Activated T-cell treated with anti-CD3 and anti-CD28 coated beads for 24 hours (primary cell): ENCODE results near the gene ANKRD62.

Source experiments
- DNase-seq: peaks from one replicate; pipeline ENCODE4 v3.0.0-alpha.2; 2020; ENCODE audit warnings: low read depth

The ANKRD62 gene

DNA sequence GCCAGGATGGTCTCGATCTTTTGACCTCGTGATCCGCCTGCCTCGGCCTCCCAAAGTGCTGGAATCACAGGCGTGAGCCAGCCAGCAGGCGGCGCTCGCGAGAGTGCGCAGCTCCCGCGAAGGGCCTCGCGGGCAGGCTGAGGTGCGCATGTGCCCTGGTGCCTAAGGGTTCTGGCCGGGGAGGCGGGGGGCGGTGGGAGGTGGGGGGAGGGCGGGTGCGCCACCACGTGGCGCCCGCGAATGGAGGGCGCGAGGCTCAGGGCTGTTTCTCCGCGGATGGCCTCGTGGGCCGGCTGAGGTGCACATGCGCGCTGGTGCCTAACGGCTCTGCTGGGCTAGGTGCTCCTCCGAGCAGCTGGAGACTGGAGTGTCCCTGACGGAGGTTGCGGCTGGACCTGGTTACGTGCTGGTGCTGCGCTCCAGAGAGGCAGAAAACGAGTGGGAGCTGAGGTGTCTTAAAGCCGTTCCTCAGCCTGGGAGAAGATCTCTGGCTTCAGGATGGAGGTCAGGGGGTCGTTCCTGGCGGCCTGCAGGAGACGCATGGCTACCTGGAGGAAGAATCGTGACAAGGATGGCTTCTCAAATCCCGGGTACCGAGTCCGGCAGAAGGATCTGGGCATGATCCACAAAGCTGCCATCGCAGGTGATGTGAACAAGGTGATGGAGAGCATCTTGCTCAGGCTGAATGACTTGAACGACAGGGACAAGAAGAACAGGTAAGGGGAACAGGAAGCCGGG, at the start of gene ANKRD62:
Gene ANKRD62, plus strand, starts transcription at position 324 of the 738 bp plus-strand sequence. Its CDS starts 175 bp downstream, at position 499.
- no peak for DNase-seq

DNA sequence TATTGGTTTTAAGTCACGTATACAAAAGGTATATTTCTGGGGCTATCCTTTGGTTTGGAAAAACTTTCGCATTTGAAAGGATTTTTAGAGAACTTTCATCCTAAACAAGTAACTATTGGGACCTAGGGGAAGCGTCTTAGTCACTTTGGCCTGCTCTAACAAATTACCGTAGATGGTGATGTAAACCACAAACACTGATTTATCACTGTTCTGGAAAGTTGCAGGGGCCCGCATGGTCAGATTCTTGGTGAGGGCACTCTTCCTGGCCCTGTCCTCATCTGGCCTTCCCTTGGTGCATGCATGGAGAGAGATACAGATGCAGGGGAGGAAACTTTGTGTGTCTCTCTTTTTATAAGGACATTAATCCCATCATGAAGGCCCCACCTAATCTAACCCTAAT, 49.1 kb upstream of the ANKRD62 start:
- no peak for DNase-seq

GRCh38 chr18:12046046-12046750, 47.4 kb upstream of the ANKRD62 start:
- DNase-seq, result no peak

DNA sequence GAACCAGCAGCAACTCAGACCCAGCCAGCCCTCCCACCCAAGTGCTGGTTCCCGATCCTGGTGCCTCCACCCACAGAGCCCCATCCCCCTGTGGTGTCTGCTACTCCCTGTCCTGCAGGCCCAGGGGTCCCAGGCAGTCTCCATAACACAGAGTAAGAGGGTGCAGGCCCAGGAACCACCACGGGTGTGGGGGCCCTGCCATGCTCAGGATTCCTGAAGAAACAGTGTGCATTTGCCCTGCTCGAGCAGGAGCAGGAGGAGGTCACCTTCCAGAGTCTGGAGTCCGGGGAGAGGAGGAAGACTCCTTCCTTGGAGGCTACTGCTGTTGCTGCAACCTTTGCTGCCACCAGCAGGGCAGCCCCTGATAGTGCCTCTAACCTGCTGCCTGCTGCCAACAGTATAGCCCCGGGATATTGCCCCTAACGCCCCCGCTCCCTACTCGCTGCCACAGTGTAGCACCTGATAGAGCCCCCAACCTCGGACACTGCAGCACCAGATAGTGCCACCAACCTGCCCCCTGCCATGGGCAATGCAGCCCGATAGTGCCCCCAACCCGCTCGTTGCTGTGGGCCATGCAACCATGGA, 46.8 kb upstream of the ANKRD62 start:
- no peak for DNase-seq

DNA sequence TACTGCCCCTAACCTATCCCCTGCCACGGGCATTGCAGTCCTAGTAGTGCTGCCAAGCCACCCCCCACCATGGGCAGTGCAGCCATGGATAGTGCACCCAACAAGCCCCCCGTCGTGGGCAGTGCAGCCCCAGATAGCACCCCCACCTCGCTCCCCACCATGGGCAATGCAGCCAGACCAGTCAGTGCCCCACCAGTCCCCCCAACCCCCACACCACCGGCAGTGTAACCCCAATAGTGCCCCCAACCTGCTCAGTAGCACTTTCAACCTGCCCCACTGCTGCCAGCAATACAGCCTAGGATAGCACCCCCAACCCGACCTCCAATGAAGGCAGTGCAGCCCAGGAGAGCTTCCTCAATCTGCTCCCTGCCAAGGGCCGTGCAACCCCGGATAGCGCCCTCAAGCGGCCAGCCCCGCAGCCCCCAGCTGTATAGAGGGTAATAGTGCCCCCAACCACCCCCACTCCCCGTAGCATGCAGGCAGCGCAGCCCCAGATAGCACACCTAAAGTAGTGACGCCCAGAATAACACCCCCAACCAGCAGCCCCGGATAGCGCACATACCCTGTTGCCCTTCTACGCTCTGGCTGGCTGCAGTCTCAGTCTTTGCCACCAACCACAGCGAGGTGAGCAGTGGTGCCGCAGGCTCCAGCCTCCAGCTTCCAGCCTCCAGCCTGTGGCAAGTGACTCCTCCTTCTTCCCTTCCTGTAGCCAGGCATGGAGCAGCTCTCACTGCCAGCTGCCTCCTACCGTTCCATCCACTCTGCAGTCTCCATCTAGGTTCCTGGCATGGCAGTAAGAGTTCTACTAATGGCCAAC, 45.4 kb upstream of the ANKRD62 start:
- DNase-seq, result no peak

- DNase-seq, result no peak
Measured at GRCh38 chr18:12048827-12049175, 44.8 kb upstream of the ANKRD62 start.

- no peak for DNase-seq
Measured at GRCh38 chr18:12049978-12050811, 43.4 kb upstream of the ANKRD62 start.

- DNase-seq, result no peak
Measured at GRCh38 chr18:12052866-12053265, 40.8 kb upstream of the ANKRD62 start.

DNA sequence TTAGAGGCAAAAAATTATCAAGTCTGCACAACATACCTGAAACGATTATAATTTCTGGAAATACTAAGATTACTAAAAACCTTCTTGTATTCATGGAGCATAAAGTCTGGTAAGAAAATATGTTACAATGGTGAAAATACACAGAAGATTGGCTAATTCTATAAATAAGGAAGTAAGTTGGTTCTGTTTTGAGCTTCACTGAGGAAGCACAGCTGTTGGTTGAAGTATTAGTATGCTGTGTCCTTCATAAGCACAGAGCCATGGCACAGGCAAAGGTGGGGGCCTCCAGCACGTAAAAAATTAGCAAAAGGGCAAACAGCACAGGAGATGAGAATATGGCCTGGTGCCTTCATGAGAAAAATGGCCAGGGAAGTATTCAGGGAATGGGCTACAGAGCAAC, 40.4 kb upstream of the ANKRD62 start:
- DNase-seq, result no peak

- DNase-seq, result no peak
Measured at GRCh38 chr18:12056034-12056883, 37.4 kb upstream of the ANKRD62 start.

DNA sequence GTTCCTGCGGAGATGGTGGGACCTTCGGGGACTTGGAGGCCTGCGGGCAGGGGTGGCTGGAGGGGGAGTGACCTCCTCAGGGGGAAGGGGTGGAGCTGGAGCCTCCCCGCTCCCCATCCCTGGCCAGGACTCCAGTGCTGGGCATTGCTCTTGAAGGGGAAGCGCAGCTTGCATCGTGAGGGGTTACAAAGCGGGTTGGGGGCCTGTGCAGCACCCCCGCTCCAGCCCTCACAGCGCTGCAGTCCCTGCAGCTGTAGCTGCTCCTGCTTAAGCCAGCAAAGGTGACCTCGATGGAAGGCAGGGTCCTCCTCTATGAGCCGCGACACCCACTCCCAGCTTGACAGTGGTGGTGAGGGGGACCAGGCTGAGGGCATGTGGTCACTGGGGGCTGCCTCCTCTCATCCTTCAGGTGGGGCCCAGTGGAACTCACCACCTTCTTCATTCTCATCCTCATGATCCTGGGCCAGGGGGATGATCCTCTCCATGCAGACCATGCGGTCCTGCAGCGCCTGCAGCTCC, 36.7 kb upstream of the ANKRD62 start:
- no peak for DNase-seq

GRCh38 chr18:12057419-12058039, 36.1 kb upstream of the ANKRD62 start:
- DNase-seq, result no peak

- DNase-seq, result no peak
Measured at GRCh38 chr18:12059334-12060181, 34.1 kb upstream of the ANKRD62 start.

- no peak for DNase-seq
Measured at GRCh38 chr18:12060182-12060870, 33.3 kb upstream of the ANKRD62 start.

GRCh38 chr18:12061685-12062084, 32.0 kb upstream of the ANKRD62 start:
- no peak for DNase-seq

GRCh38 chr18:12062974-12063373, 30.7 kb upstream of the ANKRD62 start:
- DNase-seq, result no peak

- no peak for DNase-seq
Measured at GRCh38 chr18:12064086-12064763, 29.4 kb upstream of the ANKRD62 start.

DNA sequence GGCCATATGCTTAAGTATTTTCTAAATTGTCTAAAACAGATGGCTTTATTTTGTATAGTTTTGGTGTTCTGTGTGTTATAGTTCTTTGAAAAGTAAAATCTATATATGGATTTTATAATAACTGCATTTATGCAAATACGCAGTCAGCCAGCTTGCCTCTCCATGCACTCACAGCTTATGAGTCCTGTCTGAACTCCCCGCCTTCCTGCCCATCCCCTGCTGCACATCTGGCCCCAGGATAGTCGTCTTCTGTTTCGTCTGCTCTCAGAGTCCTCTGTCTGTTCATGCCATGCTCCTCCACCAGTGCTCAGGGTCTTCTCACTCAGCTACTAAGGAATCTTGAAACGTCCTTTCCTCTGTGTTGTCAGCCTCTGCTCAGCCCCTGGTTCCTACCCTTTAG, 28.2 kb upstream of the ANKRD62 start:
- no peak for DNase-seq
